Cardiac muscle cell (in vitro differentiated cells and primary cell): ENCODE results near the gene SMYD2. TPM values are rescaled to one million over a fixed set of nuclear protein-coding genes. Genes with fewer than 3 reads are reported as not detected.

Source experiments
- DNase-seq, 2 donors: peaks; one replicate each; pipeline versions ENCODE4 v3.0.0 to v3.0.0-alpha.2; 2010 to 2017; ENCODE audit warnings: low read depth in 1 of 2, low spot score in 1 of 2
- H3K27ac ChIP-seq: fragments of 200-600 bp; sonication (generic); 2 replicates; pipeline ENCODE4 v1.5.1; 2016
- H3K27me3 ChIP-seq: fragments of 200-600 bp; sonication (generic); 2 replicates; pipeline ENCODE4 v1.6.0; 2016; ENCODE audit warnings: control low read depth
- H3K36me3 ChIP-seq: fragments of 200-600 bp; sonication (generic); 2 replicates; pipeline ENCODE4 v1.5.1; 2016; ENCODE audit warnings: control low read depth
- H3K4me1 ChIP-seq: fragments of 200-600 bp; sonication (generic); 2 replicates; pipeline ENCODE4 v1.8.1; 2017; ENCODE audit warnings: low read depth, mild to moderate bottlenecking, mixed run types
- H3K4me3 ChIP-seq: fragments of 200-600 bp; sonication (generic); 2 replicates; pipeline ENCODE4 v1.5.1; 2016; ENCODE audit warnings: mild to moderate bottlenecking
- H3K9me3 ChIP-seq: fragments of 200-600 bp; sonication (generic); 2 replicates; pipeline ENCODE4 v1.5.1; 2017; ENCODE audit warnings: low read depth, mild to moderate bottlenecking, control low read depth
- polyA plus RNA-seq: library from polyadenylated mRNA; unstranded; fragments of >200 nt; fragmentation: Nextera tagmentation; extraction: Ambion mirVana; gene quantifications from 2 replicates; pipeline ENCODE4 v1.2.1, GENCODE V29; 2016
- total RNA-seq: library from RNA; depleted of rRNA; stranded (reverse); fragments of >200 nt; gene quantifications from 2 replicates; pipeline ENCODE4 v1.2.3, GENCODE V29; 2016
- TF ChIP-seq, protein P1 (sequence below): IDR thresholded peaks from 2 replicates; pipeline ENCODE4 v1.5.1; 2012; ENCODE audit warnings: low read depth, mild to moderate bottlenecking, low read length

SMYD2 gene
- total and polyA plus RNA-seq, 2 experiments from 2014 or later = 41.8 to 65.7 TPM

DNA sequence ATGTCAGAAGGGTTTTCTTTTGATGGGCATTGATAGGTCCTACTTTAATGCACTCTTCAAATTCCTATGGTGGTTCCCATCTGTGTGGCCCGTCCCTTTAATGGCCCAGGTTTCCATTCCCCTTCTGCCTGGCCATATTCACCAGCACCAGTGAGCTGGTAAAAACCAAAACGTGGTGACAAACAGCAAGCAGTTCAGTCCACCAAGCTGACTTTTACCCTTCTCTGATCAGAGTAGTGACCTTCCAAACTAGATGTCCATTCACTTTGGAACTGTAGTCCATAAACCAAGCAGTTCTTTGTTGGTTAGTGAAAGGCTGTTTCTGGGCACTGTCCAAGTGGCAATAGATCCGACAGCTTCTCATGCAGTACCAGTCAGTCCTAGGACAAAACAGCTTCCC, 60.5 kb downstream of the SMYD2 start:
- DNase-seq = no peak
- Histone ChIP-seq H3K4me1 (no peaks in the 10 kb centered on the region), H3K27me3 (no peaks in the 10 kb centered on the region), H3K36me3 (no peaks in the 10 kb centered on the region), H3K9me3 (peaks cover 4% of the 10 kb centered on the region), H3K4me3 (no peak overlapping the region), H3K27ac (no peak overlapping the region)
- TF ChIP-seq, protein P1, sequence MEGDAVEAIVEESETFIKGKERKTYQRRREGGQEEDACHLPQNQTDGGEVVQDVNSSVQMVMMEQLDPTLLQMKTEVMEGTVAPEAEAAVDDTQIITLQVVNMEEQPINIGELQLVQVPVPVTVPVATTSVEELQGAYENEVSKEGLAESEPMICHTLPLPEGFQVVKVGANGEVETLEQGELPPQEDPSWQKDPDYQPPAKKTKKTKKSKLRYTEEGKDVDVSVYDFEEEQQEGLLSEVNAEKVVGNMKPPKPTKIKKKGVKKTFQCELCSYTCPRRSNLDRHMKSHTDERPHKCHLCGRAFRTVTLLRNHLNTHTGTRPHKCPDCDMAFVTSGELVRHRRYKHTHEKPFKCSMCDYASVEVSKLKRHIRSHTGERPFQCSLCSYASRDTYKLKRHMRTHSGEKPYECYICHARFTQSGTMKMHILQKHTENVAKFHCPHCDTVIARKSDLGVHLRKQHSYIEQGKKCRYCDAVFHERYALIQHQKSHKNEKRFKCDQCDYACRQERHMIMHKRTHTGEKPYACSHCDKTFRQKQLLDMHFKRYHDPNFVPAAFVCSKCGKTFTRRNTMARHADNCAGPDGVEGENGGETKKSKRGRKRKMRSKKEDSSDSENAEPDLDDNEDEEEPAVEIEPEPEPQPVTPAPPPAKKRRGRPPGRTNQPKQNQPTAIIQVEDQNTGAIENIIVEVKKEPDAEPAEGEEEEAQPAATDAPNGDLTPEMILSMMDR = no peak

DNA sequence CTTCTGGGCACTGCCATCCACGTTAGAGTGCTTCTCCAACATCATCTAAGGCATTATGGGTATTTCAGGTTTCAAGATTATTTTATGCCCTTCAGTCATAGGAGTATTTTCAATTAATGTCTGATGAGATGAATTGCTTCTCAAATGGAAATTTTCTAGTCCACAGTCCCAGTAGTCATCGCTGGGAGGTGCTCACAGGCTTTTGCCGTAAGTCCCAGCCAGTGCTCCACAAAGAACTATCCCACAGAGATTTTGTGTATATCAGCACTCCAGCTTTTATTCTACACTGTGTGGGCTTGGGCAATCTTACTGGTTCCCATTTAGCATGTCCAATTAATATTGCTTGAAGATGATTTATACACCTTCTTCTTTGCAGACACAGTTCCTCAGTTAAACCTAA, 61.0 kb downstream of the SMYD2 start:
- no peaks in the 10 kb centered on the region for H3K4me1 ChIP-seq
- H3K36me3 ChIP-seq = no peaks in the 10 kb centered on the region
- TF ChIP-seq, protein P1 = peak; percentile 5
- H3K27me3 ChIP-seq = no peaks in the 10 kb centered on the region
- H3K9me3 ChIP-seq = peaks cover 4% of the 10 kb centered on the region
- no peak overlapping the region for H3K4me3 ChIP-seq
- no peak overlapping the region for H3K27ac ChIP-seq
- DNase-seq = no peak

DNA sequence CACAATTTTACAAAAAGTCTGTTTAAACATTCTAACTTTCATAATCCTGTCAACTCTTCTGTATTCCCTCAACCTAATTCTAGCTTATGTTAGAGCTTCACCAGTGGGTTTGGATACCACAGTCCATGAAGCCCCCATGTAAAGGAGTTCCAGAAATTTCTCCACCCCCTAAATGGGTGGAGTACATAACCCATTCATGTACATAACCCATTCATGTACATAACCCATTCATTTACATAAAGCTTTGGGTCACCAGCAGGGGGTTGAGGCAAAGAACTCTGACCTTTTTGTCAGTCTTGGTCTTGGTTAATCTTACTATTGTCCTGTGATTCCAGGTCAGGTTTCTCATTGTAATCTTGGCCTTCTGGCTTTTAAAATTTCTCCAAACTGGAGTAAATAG, 61.6 kb downstream of the SMYD2 start:
- no peaks in the 10 kb centered on the region for H3K4me1 ChIP-seq
- H3K27me3 ChIP-seq = no peaks in the 10 kb centered on the region
- DNase-seq = no peak
- TF ChIP-seq, protein P1 = no peak
- no peak overlapping the region for H3K27ac ChIP-seq
- no peaks in the 10 kb centered on the region for H3K36me3 ChIP-seq
- H3K9me3 ChIP-seq = peaks cover 4% of the 10 kb centered on the region
- H3K4me3 ChIP-seq = no peak overlapping the region

DNA sequence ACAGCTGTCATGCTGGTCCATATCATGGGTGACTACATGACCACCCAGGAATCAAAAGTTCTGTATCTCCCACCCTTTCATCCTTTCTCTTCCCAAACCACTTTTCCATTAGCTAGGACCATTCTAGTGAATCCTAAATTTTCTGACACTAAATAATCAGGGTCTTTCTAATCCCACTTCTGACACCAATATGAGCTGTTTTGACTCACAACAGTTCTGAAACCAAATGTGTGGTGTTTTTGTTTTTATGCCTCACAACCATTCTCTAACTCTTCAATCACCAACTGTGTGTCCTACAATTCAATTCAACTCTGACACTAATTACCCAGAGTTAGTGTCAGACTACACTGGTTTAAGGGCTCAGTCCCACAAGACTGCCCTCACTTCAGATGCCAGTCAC, 63.9 kb downstream of the SMYD2 start:
- no peaks in the 10 kb centered on the region for H3K27me3 ChIP-seq
- H3K27ac ChIP-seq = no peak overlapping the region
- H3K36me3 ChIP-seq = no peaks in the 10 kb centered on the region
- TF ChIP-seq, protein P1 = no peak
- peaks cover 4% of the 10 kb centered on the region for H3K9me3 ChIP-seq
- peaks cover 4% of the 10 kb centered on the region for H3K4me1 ChIP-seq
- no peak overlapping the region for H3K4me3 ChIP-seq
- no peak for DNase-seq

DNA sequence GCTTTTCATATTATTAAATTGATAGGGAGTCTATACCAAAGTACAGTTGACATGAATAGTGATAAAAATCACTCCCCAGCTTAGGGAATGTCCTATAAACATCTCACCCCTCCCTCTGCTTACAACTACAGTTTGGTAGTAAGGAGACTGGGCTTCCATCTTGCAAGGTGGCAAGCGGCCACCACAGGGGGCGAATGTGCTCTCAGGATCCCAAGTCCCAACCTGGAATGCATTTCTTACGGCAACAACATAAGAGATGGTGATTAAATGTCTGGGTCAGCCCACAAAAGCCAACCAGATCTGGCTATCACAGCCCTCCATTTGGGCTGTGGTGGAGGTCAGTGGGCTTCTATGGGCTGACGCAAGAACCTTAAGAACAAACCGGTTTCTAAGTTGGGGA, 68.0 kb downstream of the SMYD2 start:
- TF ChIP-seq, protein P1 = no peak
- H3K4me1 ChIP-seq = peaks cover 4% of the 10 kb centered on the region
- peaks cover 4% of the 10 kb centered on the region for H3K9me3 ChIP-seq
- no peak for DNase-seq
- no peaks in the 10 kb centered on the region for H3K36me3 ChIP-seq
- no peaks in the 10 kb centered on the region for H3K27me3 ChIP-seq
- no peak overlapping the region for H3K4me3 ChIP-seq
- H3K27ac ChIP-seq = no peak overlapping the region

DNA sequence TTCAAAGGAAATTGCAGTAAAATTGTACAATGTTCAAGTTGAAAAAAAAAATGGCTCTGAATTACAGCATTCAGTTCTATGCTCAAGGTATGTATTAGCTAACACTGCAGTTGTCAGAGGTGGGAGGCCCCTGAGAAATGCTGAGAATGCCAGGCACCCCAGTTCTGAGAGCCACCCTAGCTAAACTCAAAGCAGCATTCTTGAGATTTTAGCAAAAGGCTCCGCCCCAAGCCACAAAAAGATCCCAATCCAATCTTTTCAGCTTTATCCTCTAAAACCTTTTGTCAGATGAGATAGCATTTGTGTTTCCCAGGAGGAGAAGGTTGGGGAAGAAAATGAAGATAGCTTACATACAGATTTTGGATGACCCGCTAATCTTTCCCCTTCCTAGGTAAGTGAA, 68.8 kb downstream of the SMYD2 start:
- H3K36me3 ChIP-seq = no peaks in the 10 kb centered on the region
- no peaks in the 10 kb centered on the region for H3K27me3 ChIP-seq
- no peak overlapping the region for H3K27ac ChIP-seq
- DNase-seq = peak; percentile 17 to 32
- H3K4me3 ChIP-seq = no peak overlapping the region
- TF ChIP-seq, protein P1 = no peak
- H3K9me3 ChIP-seq = peaks cover 4% of the 10 kb centered on the region
- H3K4me1 ChIP-seq = peaks cover 4% of the 10 kb centered on the region
